Smooth muscle cell (in vitro differentiated cells): Measurements from ENCODE around the gene INPP5F. TPM values are rescaled to one million over a fixed set of nuclear protein-coding genes. Genes with fewer than 3 reads are reported as not detected.

Experiments used
- DNase-seq: peaks from one replicate; lab custom pipeline; 2025; ENCODE audit not compliant: unreplicated experiment; lab: John Stamatoyannopoulos, UW
- H2AFZ ChIP-seq: fragments of 200-600 bp; sonication (generic); 2 replicates; pipeline ENCODE4 v1.6.0; 2016; ENCODE audit warnings: antibody characterized with exemption, low read depth, mild to moderate bottlenecking
- H3F3A ChIP-seq: fragments of 200-600 bp; sonication (generic); 2 replicates; pipeline ENCODE4 v1.6.0; 2017; ENCODE audit warnings: antibody characterized with exemption, low read depth
- H3K27ac ChIP-seq: fragments of 200-600 bp; sonication (generic); 2 replicates; pipeline ENCODE4 v1.5.1; 2016; ENCODE audit warnings: low read depth, mild to moderate bottlenecking
- H3K27me3 ChIP-seq: fragments of 200-600 bp; sonication (generic); 2 replicates; pipeline ENCODE4 v1.6.1; 2016; ENCODE audit warnings: low read depth, mild to moderate bottlenecking
- H3K36me3 ChIP-seq: fragments of 200-600 bp; sonication (generic); 2 replicates; pipeline ENCODE4 v1.5.1; 2016; ENCODE audit warnings: low read depth
- H3K4me1 ChIP-seq: fragments of 200-600 bp; sonication (generic); 2 replicates; pipeline ENCODE4 v1.5.1; 2016; ENCODE audit warnings: low read depth
- H3K4me2 ChIP-seq: fragments of 200-600 bp; sonication (generic); 2 replicates; pipeline ENCODE4 v1.6.0; 2016; ENCODE audit warnings: mild to moderate bottlenecking
- H3K4me3 ChIP-seq: fragments of 200-600 bp; sonication (generic); 2 replicates; pipeline ENCODE4 v1.5.1; 2016; ENCODE audit warnings: mild to moderate bottlenecking
- H3K79me2 ChIP-seq: fragments of 200-600 bp; sonication (generic); 2 replicates; pipeline ENCODE4 v1.6.0; 2016; ENCODE audit warnings: low read depth, mild to moderate bottlenecking
- H3K9ac ChIP-seq: fragments of 200-600 bp; sonication (generic); 2 replicates; pipeline ENCODE4 v1.6.0; 2016; ENCODE audit warnings: low read depth
- H3K9me3 ChIP-seq: fragments of 200-600 bp; sonication (generic); replicated peaks from 2 replicates; pipeline ENCODE4 v1.5.1; 2016; ENCODE audit warnings: low read depth
- H4K20me1 ChIP-seq: fragments of 200-600 bp; sonication (generic); 2 replicates; pipeline ENCODE4 v1.6.0; 2016; ENCODE audit warnings: low read depth
- WGBS: methylation state at CpG from one replicate; pipeline ENCODE4 v1.1.7; 2016; ENCODE audit warnings: low lambda C conversion rate; 5-methylcytosine and 5-hydroxymethylcytosine counted together
- polyA plus RNA-seq: library from polyadenylated mRNA; unstranded; fragments of >200 nt; fragmentation: Nextera tagmentation; extraction: Ambion mirVana; gene quantifications from 2 replicates; pipeline ENCODE4 v1.2.1, GENCODE V29; 2016
- total RNA-seq: library from RNA; depleted of rRNA; stranded (reverse); fragments of >200 nt; gene quantifications from 2 replicates; pipeline ENCODE4 v1.2.3, GENCODE V29; 2014
- TF ChIP-seq, protein P1 (sequence below): fragments of 200-600 bp; sonication (generic); IDR thresholded peaks from 2 replicates; pipeline ENCODE4 v1.5.1; 2017; ENCODE audit warnings: borderline replicate concordance, mild to moderate bottlenecking, antibody characterized with exemption; ENCODE audit not compliant: insufficient read depth, poor library complexity, severe bottlenecking

INPP5F gene
- total and polyA plus RNA-seq, 2 experiments from 2014 or later: 15.9 to 106 TPM

- H3K4me3 ChIP-seq: peak overlapping the region; percentile 98
Observed at GRCh38 chr10:119725517-119725827, 378 bp upstream of the INPP5F start.

DNA sequence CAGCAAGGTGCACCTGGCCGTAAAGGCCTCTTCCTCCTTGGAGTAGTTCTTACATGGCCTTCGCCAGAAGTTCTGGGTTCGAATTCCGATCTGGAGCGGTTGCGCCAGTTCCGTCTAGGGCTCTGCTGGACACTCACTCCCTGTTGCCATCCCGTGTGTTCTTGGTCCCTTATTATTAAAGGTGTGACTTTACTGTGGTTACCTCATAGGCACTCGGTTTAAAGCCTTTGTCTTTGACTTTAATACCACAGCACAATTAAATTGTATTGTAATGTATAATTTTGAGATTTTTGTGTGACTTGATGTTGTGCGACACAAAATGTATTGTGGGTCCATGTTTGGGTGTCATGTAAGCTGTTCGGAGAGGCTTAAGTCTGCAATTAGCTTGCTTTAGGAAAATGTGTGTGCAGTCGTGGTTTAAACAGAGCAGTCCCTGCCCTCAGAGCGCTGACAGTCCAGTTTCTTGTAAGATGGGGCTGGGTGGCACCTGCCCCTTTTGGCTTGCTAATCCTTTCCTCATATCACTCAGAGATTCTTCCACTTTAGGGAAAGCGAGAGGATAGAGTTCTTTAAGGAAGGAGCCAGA, 919 bp downstream of the INPP5F start:
- Histone ChIP-seq H3K36me3 (no peaks in the 10 kb centered on the region), H3K9ac (peak overlapping the region; percentile 64), H3K27me3 (no peaks in the 10 kb centered on the region), H4K20me1 (no peaks in the 10 kb centered on the region), H3K4me1 (peaks cover 25% of the 10 kb centered on the region), H2AFZ (peak overlapping the region; percentile 97), H3K79me2 (peaks cover 11% of the 10 kb centered on the region), H3K27ac (no peak overlapping the region), H3K4me2 (peak overlapping the region; percentile 92), H3F3A (peaks cover 10% of the 10 kb centered on the region), H3K4me3 (peak overlapping the region; percentile 98), H3K9me3 (no peaks in the 10 kb centered on the region)
- TF ChIP-seq, protein P1, sequence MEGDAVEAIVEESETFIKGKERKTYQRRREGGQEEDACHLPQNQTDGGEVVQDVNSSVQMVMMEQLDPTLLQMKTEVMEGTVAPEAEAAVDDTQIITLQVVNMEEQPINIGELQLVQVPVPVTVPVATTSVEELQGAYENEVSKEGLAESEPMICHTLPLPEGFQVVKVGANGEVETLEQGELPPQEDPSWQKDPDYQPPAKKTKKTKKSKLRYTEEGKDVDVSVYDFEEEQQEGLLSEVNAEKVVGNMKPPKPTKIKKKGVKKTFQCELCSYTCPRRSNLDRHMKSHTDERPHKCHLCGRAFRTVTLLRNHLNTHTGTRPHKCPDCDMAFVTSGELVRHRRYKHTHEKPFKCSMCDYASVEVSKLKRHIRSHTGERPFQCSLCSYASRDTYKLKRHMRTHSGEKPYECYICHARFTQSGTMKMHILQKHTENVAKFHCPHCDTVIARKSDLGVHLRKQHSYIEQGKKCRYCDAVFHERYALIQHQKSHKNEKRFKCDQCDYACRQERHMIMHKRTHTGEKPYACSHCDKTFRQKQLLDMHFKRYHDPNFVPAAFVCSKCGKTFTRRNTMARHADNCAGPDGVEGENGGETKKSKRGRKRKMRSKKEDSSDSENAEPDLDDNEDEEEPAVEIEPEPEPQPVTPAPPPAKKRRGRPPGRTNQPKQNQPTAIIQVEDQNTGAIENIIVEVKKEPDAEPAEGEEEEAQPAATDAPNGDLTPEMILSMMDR: no peak
- 52% methylated on average over 14 of the region's 14 CpGs for WGBS
- DNase-seq: no peak

More at GRCh38 chr10:119725517-119725827, 378 bp upstream of the INPP5F start:
- H3K27me3 ChIP-seq: no peaks in the 10 kb centered on the region
- no peaks in the 10 kb centered on the region for H3K36me3 ChIP-seq
- H3K79me2 ChIP-seq: peaks cover 10% of the 10 kb centered on the region
- no peaks in the 10 kb centered on the region for H4K20me1 ChIP-seq
- peak overlapping the region; percentile 95 for H2AFZ ChIP-seq
- H3F3A ChIP-seq: peaks cover 10% of the 10 kb centered on the region
- peak overlapping the region; percentile 91 for H3K4me2 ChIP-seq
- WGBS: 1% methylated on average over 19 of the region's 32 CpGs
- no peaks in the 10 kb centered on the region for H3K9me3 ChIP-seq
- no peak for DNase-seq
- peaks cover 25% of the 10 kb centered on the region for H3K4me1 ChIP-seq
- peak overlapping the region; percentile 76 for H3K27ac ChIP-seq
- H3K9ac ChIP-seq: peak overlapping the region; percentile 86
- TF ChIP-seq, protein P1: no peak

GRCh38 chr10:119728172-119728800, 2.4 kb downstream of the INPP5F start:
- peaks cover 21% of the 10 kb centered on the region for H3K4me1 ChIP-seq
- H3F3A ChIP-seq: peaks cover 10% of the 10 kb centered on the region
- no peak for DNase-seq
- no peak overlapping the region for H3K4me2 ChIP-seq
- H3K9me3 ChIP-seq: no peaks in the 10 kb centered on the region
- no peak overlapping the region for H3K4me3 ChIP-seq
- H3K9ac ChIP-seq: no peak overlapping the region
- H3K36me3 ChIP-seq: no peaks in the 10 kb centered on the region
- H3K79me2 ChIP-seq: peaks cover 11% of the 10 kb centered on the region
- no peak overlapping the region for H2AFZ ChIP-seq
- H4K20me1 ChIP-seq: no peaks in the 10 kb centered on the region
- 81% methylated on average over 3 of the region's 3 CpGs for WGBS
- TF ChIP-seq, protein P1: no peak
- H3K27ac ChIP-seq: no peak overlapping the region
- H3K27me3 ChIP-seq: no peaks in the 10 kb centered on the region
